ENCODE data around the gene WDR38. TPM values are rescaled to one million over a fixed set of nuclear protein-coding genes. Genes with fewer than 3 reads are reported as not detected.

The WDR38 gene
- total RNA-seq, 1 experiment from 2014 or later = not detected

- no TSS peak for BruUV-seq (replicated peaks)
- POLR2A ChIA-PET = no interaction called here
Observed at GRCh38 chr9:124886461-124886860, 33.2 kb downstream of the WDR38 start.

GRCh38 chr9:124886866-124887492 lies 33.7 kb downstream of the WDR38 start:
- no TSS peak for BruUV-seq (replicated peaks)
- in situ Hi-C loops (cut with HindIII; ENCODE audit: low pct_unique_long_range_greater_than_20kb, low sequenced_read_pairs) = no loop called here
- CTCF ChIA-PET = no interaction called here

More at GRCh38 chr9:124886461-124886860, 33.2 kb downstream of the WDR38 start:
- DNase-seq (ENCODE audit: low read depth, low spot score) (no peak), ATAC-seq (no peak)
- Histone ChIP-seq H3K36me3 (ENCODE audit: control insufficient read depth, insufficient read depth, low read length) (no peaks in the 10 kb centered on the region), H3K4me1 (ENCODE audit: control insufficient read depth, insufficient read depth, low read length) (no peaks in the 10 kb centered on the region), H3K4me3 (ENCODE audit: low read depth in 2 of 2, low read length in 2 of 2) (no peak overlapping the region), H3K27me3 (ENCODE audit: control insufficient read depth, insufficient read depth, low read length) (no peaks in the 10 kb centered on the region), H3K9me3 (ENCODE audit: control insufficient read depth, insufficient read depth, low read depth, low read length) (no peaks in the 10 kb centered on the region), H3K27ac (ENCODE audit: low read length) (no peak overlapping the region)
- intact Hi-C loops (cut with micrococcal nuclease; ENCODE audit: unreplicated experiment) = no loop called here
- no peak for TF ChIP-seq TCF7L2 (IDR thresholded peaks at IDR 0.05; ENCODE audit: low read depth, low read length)
- no peak for TF ChIP-seq SIN3A (IDR thresholded peaks at IDR 0.05; ENCODE audit: borderline replicate concordance, insufficient read depth, low read depth, low read length)
- in situ Hi-C loops (cut with HindIII; ENCODE audit: low pct_unique_long_range_greater_than_20kb, low sequenced_read_pairs) = no loop called here
- CTCF ChIA-PET = no interaction called here

GRCh38 chr9:124887832-124888231 lies 34.6 kb downstream of the WDR38 start:
- no TSS peak for BruUV-seq (replicated peaks)
- H3K4me1 ChIP-seq (ENCODE audit: control insufficient read depth, insufficient read depth, low read length) = no peaks in the 10 kb centered on the region
- ChIA-PET POLR2A (no interaction called here), CTCF (no interaction called here)
- no peak for ATAC-seq
- no peaks in the 10 kb centered on the region for H3K9me3 ChIP-seq (ENCODE audit: control insufficient read depth, insufficient read depth, low read depth, low read length)
- no peak overlapping the region for H3K4me3 ChIP-seq (ENCODE audit: low read depth in 2 of 2, low read length in 2 of 2)
- in situ Hi-C loops (cut with HindIII; ENCODE audit: low pct_unique_long_range_greater_than_20kb, low sequenced_read_pairs) = no loop called here
- H3K27me3 ChIP-seq (ENCODE audit: control insufficient read depth, insufficient read depth, low read length) = no peaks in the 10 kb centered on the region
- H3K27ac ChIP-seq (ENCODE audit: low read length) = no peak overlapping the region
- no peaks in the 10 kb centered on the region for H3K36me3 ChIP-seq (ENCODE audit: control insufficient read depth, insufficient read depth, low read length)
- no peak for TF ChIP-seq SIN3A (IDR thresholded peaks at IDR 0.05; ENCODE audit: borderline replicate concordance, insufficient read depth, low read depth, low read length)
- no peak for TF ChIP-seq POLR2AphosphoS5 (IDR thresholded peaks at IDR 0.05; ENCODE audit: low read depth, low read length)
- no peak for TF ChIP-seq TCF7L2 (IDR thresholded peaks at IDR 0.05; ENCODE audit: low read depth, low read length)
- no peak for TF ChIP-seq REST (IDR thresholded peaks at IDR 0.05; ENCODE audit: insufficient read depth in 1 of 2, low read depth in 2 of 2, low read length in 1 of 2)
- TF ChIP-seq CTCF (IDR thresholded peaks at IDR 0.05) = no peak
- intact Hi-C loops (cut with micrococcal nuclease; ENCODE audit: unreplicated experiment) = no loop called here
- DNase-seq (ENCODE audit: low read depth, low spot score) = no peak

More at GRCh38 chr9:124886866-124887492, 33.7 kb downstream of the WDR38 start:
- DNase-seq (ENCODE audit: low read depth, low spot score) (no peak), ATAC-seq (no peak)
- Histone ChIP-seq H3K9me3 (ENCODE audit: control insufficient read depth, insufficient read depth, low read depth, low read length) (no peaks in the 10 kb centered on the region), H3K4me3 (ENCODE audit: low read depth in 2 of 2, low read length in 2 of 2) (no peak overlapping the region), H3K4me1 (ENCODE audit: control insufficient read depth, insufficient read depth, low read length) (no peaks in the 10 kb centered on the region), H3K27me3 (ENCODE audit: control insufficient read depth, insufficient read depth, low read length) (no peaks in the 10 kb centered on the region), H3K27ac (ENCODE audit: low read length) (no peak overlapping the region), H3K36me3 (ENCODE audit: control insufficient read depth, insufficient read depth, low read length) (no peaks in the 10 kb centered on the region)
- POLR2A ChIA-PET = no interaction called here
- no peak for TF ChIP-seq SIN3A (IDR thresholded peaks at IDR 0.05; ENCODE audit: borderline replicate concordance, insufficient read depth, low read depth, low read length)
- no peak for TF ChIP-seq REST (IDR thresholded peaks at IDR 0.05; ENCODE audit: insufficient read depth in 1 of 2, low read depth in 2 of 2, low read length in 1 of 2)
- intact Hi-C loops (cut with micrococcal nuclease; ENCODE audit: unreplicated experiment) = no loop called here

Data from Panc1 (cell line).